ENCODE measurements around the gene JUND. TPM values are rescaled to one million over a fixed set of nuclear protein-coding genes. Genes with fewer than 3 reads are reported as not detected.
A peak's percentile ranks its signal among the peaks of the same experiment; 100 is the strongest.

Gene JUND
- total RNA-seq, 4 donors from 2014 or later, result 152 to 386 (median 290) TPM

- H3K36me3 ChIP-seq, result no peaks in the 10 kb centered on the region
- H3K4me3 ChIP-seq, result no peak overlapping the region
- DNase-seq, result no peak
- H3K27ac ChIP-seq, result no peak overlapping the region
- peaks cover 0 to 11% of the 10 kb centered on the region in 2 donors for H3K9me3 ChIP-seq
- TF ChIP-seq POLR2A (IDR thresholded peaks at IDR 0.05) (no peak), CTCF (IDR thresholded peaks at IDR 0.05) (no peak)
- H3K27me3 ChIP-seq, result peaks cover 15 to 16% of the 10 kb centered on the region in 2 donors
- peaks cover 0 to 2% of the 10 kb centered on the region in 2 donors for H3K4me1 ChIP-seq
- intact Hi-C loops (cut with DNase I; ENCODE audit: low total_unique reads), result no loop called here
These were observed 50.3 kb downstream of the JUND start for GRCh38 chr19:18230941-18231734.

- Histone ChIP-seq H3K4me1 (peaks cover 0 to 13% of the 10 kb centered on the region in 2 donors), H3K36me3 (no peaks in the 10 kb centered on the region), H3K9me3 (peaks cover 0 to 11% of the 10 kb centered on the region in 2 donors), H3K4me3 (no peak overlapping the region), H3K27me3 (peaks cover 16 to 24% of the 10 kb centered on the region in 2 donors), H3K27ac (no peak overlapping the region)
- intact Hi-C loops (cut with DNase I; ENCODE audit: low total_unique reads), result no loop called here
- TF ChIP-seq CTCF (IDR thresholded peaks at IDR 0.05) (no peak), POLR2A (IDR thresholded peaks at IDR 0.05) (no peak)
- no peak for DNase-seq
These were observed 51.5 kb downstream of the JUND start for GRCh38 chr19:18229915-18230314.

Small RNA genes within 50 kb of the gene (microRNA-seq; reads per million reads assigned to microRNA genes)
- 6.4 reads per million, percentile 11 among the genes with 10 or more reads in this experiment for gene MIR3188 (ENCODE audit: borderline microRNAs expressed, borderline replicate concordance)

Small RNA genes within 50 kb of the gene (small RNA-seq; reads per million reads assigned to genes)
- not detected for gene MIR3188
- gene RPL39P38, result not detected

Other genes with a start within 250 kb of the JUND start
- gene IL12RB1, start 194.7 kb downstream of the JUND start, total RNA-seq, result 1 to 10 TPM in 1 of 4 donors, under 1 TPM in 2, not detected in 1; 0.41 to 6.5 (median 0.61) TPM
- gene MAST3, start 183.8 kb downstream of the JUND start, total RNA-seq, result 10 to 100 TPM in 1 of 4 donors, 1 to 10 TPM in 2, under 1 TPM in 1; 0.59 to 22.5 (median 3.8) TPM
- gene PIK3R2, start 128.5 kb downstream of the JUND start, total RNA-seq, result 10 to 100 TPM; 17.2 to 39.4 (median 29.7) TPM
- gene IFI30, start 107.8 kb downstream of the JUND start, total RNA-seq, result 10 to 100 TPM in 2 of 4 donors, 1 to 10 TPM in 2; 4.1 to 17.4 (median 11.4) TPM
- 10 to 100 TPM in 3 of 4 donors, 1 to 10 TPM in 1; 5.2 to 19.7 (median 11.1) TPM for gene MPV17L2, start 88.4 kb downstream of the JUND start, total RNA-seq
- 1 to 10 TPM in 1 of 4 donors, under 1 TPM in 2, not detected in 1; 0.69 to 3.8 (median 0.77) TPM for gene RAB3A, start 77.6 kb downstream of the JUND start, total RNA-seq
- 1 to 10 TPM in 2 of 4 donors, not detected in 2; 1.7 to 3.3 TPM for gene PDE4C, start 55.2 kb downstream of the JUND start, total RNA-seq
- 10 to 100 TPM in 1 of 4 donors, 1 to 10 TPM in 3; 1.0 to 41.1 (median 3.0) TPM for gene IQCN, start 7.2 kb downstream of the JUND start, total RNA-seq
- gene LSM4, start 41.5 kb upstream of the JUND start, total RNA-seq, result 100 to 1,000 TPM in 1 of 4 donors, 10 to 100 TPM in 2, 1 to 10 TPM in 1; 8.8 to 120 (median 64.2) TPM
- gene PGPEP1, start 59.0 kb upstream of the JUND start, total RNA-seq, result 10 to 100 TPM; 21.2 to 67.9 (median 38.1) TPM
- gene GDF15, start 104.5 kb upstream of the JUND start, total RNA-seq, result 10 to 100 TPM in 1 of 4 donors, 1 to 10 TPM in 1, under 1 TPM in 2; 0.41 to 13.1 (median 1.6) TPM
- 1 to 10 TPM in 2 of 4 donors, under 1 TPM in 1, not detected in 1; 0.51 to 2.3 (median 1.9) TPM for gene LRRC25, start 116.0 kb upstream of the JUND start, total RNA-seq
- 100 to 1,000 TPM in 1 of 4 donors, 10 to 100 TPM in 3; 23.6 to 105 (median 54.8) TPM for gene SSBP4, start 137.8 kb upstream of the JUND start, total RNA-seq
- 100 to 1,000 TPM in 2 of 4 donors, 10 to 100 TPM in 2; 56.8 to 152 (median 106) TPM for gene ISYNA1, start 156.5 kb upstream of the JUND start, total RNA-seq
- gene ELL, start 240.4 kb upstream of the JUND start, total RNA-seq, result 10 to 100 TPM in 3 of 4 donors, 1 to 10 TPM in 1; 4.1 to 43.5 (median 21.7) TPM

Measured in uterus (tissue), 4 donors.